K562 (cell line): ENCODE results near the gene SLC38A2. TPM values are rescaled to one million over a fixed set of nuclear protein-coding genes. Genes with fewer than 3 reads are reported as not detected.

ENCODE experiments used
- ATF1 ChIP-seq, 2 experiments: fragments of 450-650 bp in 1 of 2; IDR thresholded peaks; 2 replicates each; pipeline ENCODE4 v1.6.1; 2016; ENCODE audit warnings: missing compliant biosample characterization in 1 of 2, missing genetic modification characterization in 1 of 2
- CTBP1 ChIP-seq: fragments of 450-650 bp; IDR thresholded peaks from 2 replicates; pipeline ENCODE4 v1.6.1; 2016; ENCODE audit warnings: borderline replicate concordance
- MCM3 ChIP-seq: fragments of 450-650 bp; IDR thresholded peaks from 2 replicates; pipeline ENCODE4 v1.6.1; 2016
- NR2C1 ChIP-seq, 2 experiments: fragments of 450-650 bp; IDR thresholded peaks; 2 replicates each; pipeline ENCODE4 v1.6.1; 2017; ENCODE audit warnings: mild to moderate bottlenecking in 2 of 2, antibody characterized with exemption in 1 of 2, inconsistent platforms in 1 of 2, missing compliant biosample characterization in 1 of 2, missing genetic modification characterization in 1 of 2
- PCBP1 ChIP-seq: fragments of 200-400 bp; formaldehyde crosslinking; IDR thresholded peaks from 2 replicates; pipeline ENCODE4 v1.6.1; 2018; ENCODE audit warnings: mild to moderate bottlenecking, low read depth, low read length; ENCODE audit not compliant: poor library complexity, severe bottlenecking
- RBM22 ChIP-seq: fragments of 200-400 bp; formaldehyde crosslinking; IDR thresholded peaks from 2 replicates; pipeline ENCODE4 v1.6.1; 2018; ENCODE audit warnings: low read length, low read depth; ENCODE audit not compliant: poor library complexity, severe bottlenecking
- ZKSCAN1 ChIP-seq: fragments of 150-350 bp; IDR thresholded peaks from 2 replicates; pipeline ENCODE4 v1.6.1; 2016; ENCODE audit warnings: low read depth, low read length
- polyA plus RNA-seq, 8 experiments: library from polyadenylated mRNA; depleted of rRNA in 4 of 8; stranded (reverse) in 5 of 8; unstranded in 3 of 8; fragments of >200 nt; fragmentation: Nextera tagmentation in 2 of 8; fragmentation: Illumina TruSeq in 1 of 8; extraction: Ambion mirVana in 2 of 8; extraction: Trizol in 1 of 8; gene quantifications; 2 replicates each; pipeline versions ENCODE4 v1.2.1 to v1.2.3, GENCODE V29; 2011 to 2014; ENCODE audit warnings: inconsistent platforms in 1 of 8, missing spikeins in 1 of 8
- total RNA-seq, 7 experiments: library from RNA; depleted of rRNA in 6 of 7; stranded (reverse); fragments of >200 nt in 6 of 7; fragmentation: Illumina TruSeq in 2 of 7; extraction: Trizol in 2 of 7; gene quantifications; 2 replicates each; pipeline versions ENCODE4 v1.2.1 to v1.2.3, GENCODE V29; 2011 to 2021; ENCODE audit warnings: low replicate concordance in 1 of 7
- TF ChIP-seq, protein P1 (sequence below): fragments of 450-650 bp; IDR thresholded peaks from 2 replicates; pipeline ENCODE4 v1.6.1; 2018; ENCODE audit not compliant: partially characterized antibody
- TF ChIP-seq, protein P2 (sequence below): fragments of 250-450 bp; sonication (Bioruptor Pico); IDR thresholded peaks from 2 replicates; pipeline ENCODE4 v1.8.0; 2021; ENCODE audit warnings: moderate library complexity, mild to moderate bottlenecking, inconsistent platforms
- TF ChIP-seq, protein P3 (sequence below): fragments of 250-450 bp; sonication (Bioruptor Pico); IDR thresholded peaks from 2 replicates; pipeline ENCODE4 v1.8.0; 2021; ENCODE audit warnings: moderate library complexity, mild to moderate bottlenecking, inconsistent platforms
- TF ChIP-seq, protein P4 (sequence below): fragments of 450-650 bp; IDR thresholded peaks from 2 replicates; pipeline ENCODE4 v1.6.1; 2014; ENCODE audit warnings: low read depth, mild to moderate bottlenecking, moderate library complexity, borderline replicate concordance
- TF ChIP-seq, protein P5 (sequence below): sonication (generic); formaldehyde crosslinking; IDR thresholded peaks from 2 replicates; pipeline ENCODE4 v1.8.0; 2022; ENCODE audit warnings: mild to moderate bottlenecking, missing genetic modification reagents
- TF ChIP-seq, protein P6 (sequence below): sonication (generic); formaldehyde crosslinking; IDR thresholded peaks from 2 replicates; pipeline ENCODE4 v1.5.0; 2020; ENCODE audit warnings: missing genetic modification reagents

SLC38A2 gene
- total and polyA plus RNA-seq, 9 of the 15 experiments (the other 6 are each of a cell fraction or from before 2014, with no cell fraction given) = 98.7 to 292 (median 143) TPM

DNA sequence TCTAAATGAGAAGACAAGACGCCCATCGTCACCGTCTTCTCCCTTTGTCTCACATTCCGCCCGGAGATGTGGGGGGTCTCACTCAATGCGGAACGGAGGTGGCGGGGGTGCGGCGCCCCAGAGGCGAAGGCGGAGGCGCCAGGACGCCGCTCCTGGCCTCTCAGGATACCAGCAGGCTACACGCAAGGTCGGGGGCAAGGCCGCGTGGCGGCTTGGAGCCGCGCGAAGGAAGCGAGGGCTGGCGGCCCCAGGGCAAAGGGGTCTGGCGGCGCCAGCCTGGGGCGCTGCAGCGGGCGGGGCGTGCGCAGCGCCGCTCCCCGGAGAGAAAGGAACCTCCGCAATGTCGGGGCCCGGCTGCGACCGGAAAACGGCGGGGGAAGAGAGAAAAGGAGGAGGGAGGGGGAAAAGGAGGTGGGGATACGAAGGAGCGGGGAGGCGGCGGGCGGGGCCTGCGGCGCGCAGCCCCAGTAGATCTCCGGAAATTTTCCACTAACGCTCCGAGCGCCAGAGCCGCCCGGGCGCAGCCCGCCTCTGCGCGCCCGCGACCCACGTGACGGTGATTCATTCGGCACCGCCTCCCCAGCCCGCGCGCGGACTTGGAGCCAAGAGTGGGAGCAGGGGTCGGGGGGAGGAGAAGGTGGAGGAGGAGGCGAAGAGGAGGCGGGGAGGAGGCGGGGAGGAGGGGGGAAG lies 10.5 kb upstream of the SLC38A2 start (continued):
- TF ChIP-seq CTBP1 (peak; percentile 81), RBM22 (peak; percentile 9), ZKSCAN1 (peak; percentile 40; the same call in 1 of the 2 replicates), MCM3 (no peak), ATF1 (CRISPR knock-in tag; IDR thresholded peaks at IDR 0.05) (no peak), ATF1 (tag; IDR thresholded peaks at IDR 0.05) (no peak; the same call in 1 of the 2 replicates), NR2C1 (IDR thresholded peaks at IDR 0.05) (no peak), NR2C1 (tag; IDR thresholded peaks at IDR 0.05) (no peak), PCBP1 (peak; percentile 95)
- TF ChIP-seq, protein P1, sequence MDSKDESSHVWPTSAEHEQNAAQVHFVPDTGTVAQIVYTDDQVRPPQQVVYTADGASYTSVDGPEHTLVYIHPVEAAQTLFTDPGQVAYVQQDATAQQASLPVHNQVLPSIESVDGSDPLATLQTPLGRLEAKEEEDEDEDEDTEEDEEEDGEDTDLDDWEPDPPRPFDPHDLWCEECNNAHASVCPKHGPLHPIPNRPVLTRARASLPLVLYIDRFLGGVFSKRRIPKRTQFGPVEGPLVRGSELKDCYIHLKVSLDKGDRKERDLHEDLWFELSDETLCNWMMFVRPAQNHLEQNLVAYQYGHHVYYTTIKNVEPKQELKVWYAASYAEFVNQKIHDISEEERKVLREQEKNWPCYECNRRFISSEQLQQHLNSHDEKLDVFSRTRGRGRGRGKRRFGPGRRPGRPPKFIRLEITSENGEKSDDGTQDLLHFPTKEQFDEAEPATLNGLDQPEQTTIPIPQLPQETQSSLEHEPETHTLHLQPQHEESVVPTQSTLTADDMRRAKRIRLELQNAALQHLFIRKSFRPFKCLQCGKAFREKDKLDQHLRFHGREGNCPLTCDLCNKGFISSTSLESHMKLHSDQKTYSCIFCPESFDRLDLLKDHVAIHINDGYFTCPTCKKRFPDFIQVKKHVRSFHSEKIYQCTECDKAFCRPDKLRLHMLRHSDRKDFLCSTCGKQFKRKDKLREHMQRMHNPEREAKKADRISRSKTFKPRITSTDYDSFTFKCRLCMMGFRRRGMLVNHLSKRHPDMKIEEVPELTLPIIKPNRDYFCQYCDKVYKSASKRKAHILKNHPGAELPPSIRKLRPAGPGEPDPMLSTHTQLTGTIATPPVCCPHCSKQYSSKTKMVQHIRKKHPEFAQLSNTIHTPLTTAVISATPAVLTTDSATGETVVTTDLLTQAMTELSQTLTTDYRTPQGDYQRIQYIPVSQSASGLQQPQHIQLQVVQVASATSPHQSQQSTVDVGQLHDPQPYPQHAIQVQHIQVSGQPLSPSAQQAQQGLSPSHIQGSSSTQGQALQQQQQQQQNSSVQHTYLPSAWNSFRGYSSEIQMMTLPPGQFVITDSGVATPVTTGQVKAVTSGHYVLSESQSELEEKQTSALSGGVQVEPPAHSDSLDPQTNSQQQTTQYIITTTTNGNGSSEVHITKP = no peak
- TF ChIP-seq, protein P2, sequence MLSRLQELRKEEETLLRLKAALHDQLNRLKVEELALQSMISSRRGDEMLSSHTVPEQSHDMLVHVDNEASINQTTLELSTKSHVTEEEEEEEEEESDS (CRISPR knock-in tag) = no peak
- TF ChIP-seq, protein P3, sequence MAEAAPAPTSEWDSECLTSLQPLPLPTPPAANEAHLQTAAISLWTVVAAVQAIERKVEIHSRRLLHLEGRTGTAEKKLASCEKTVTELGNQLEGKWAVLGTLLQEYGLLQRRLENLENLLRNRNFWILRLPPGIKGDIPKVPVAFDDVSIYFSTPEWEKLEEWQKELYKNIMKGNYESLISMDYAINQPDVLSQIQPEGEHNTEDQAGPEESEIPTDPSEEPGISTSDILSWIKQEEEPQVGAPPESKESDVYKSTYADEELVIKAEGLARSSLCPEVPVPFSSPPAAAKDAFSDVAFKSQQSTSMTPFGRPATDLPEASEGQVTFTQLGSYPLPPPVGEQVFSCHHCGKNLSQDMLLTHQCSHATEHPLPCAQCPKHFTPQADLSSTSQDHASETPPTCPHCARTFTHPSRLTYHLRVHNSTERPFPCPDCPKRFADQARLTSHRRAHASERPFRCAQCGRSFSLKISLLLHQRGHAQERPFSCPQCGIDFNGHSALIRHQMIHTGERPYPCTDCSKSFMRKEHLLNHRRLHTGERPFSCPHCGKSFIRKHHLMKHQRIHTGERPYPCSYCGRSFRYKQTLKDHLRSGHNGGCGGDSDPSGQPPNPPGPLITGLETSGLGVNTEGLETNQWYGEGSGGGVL = no peak
- TF ChIP-seq, protein P4, sequence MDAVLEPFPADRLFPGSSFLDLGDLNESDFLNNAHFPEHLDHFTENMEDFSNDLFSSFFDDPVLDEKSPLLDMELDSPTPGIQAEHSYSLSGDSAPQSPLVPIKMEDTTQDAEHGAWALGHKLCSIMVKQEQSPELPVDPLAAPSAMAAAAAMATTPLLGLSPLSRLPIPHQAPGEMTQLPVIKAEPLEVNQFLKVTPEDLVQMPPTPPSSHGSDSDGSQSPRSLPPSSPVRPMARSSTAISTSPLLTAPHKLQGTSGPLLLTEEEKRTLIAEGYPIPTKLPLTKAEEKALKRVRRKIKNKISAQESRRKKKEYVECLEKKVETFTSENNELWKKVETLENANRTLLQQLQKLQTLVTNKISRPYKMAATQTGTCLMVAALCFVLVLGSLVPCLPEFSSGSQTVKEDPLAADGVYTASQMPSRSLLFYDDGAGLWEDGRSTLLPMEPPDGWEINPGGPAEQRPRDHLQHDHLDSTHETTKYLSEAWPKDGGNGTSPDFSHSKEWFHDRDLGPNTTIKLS = peak; percentile 53
- TF ChIP-seq, protein P5, sequence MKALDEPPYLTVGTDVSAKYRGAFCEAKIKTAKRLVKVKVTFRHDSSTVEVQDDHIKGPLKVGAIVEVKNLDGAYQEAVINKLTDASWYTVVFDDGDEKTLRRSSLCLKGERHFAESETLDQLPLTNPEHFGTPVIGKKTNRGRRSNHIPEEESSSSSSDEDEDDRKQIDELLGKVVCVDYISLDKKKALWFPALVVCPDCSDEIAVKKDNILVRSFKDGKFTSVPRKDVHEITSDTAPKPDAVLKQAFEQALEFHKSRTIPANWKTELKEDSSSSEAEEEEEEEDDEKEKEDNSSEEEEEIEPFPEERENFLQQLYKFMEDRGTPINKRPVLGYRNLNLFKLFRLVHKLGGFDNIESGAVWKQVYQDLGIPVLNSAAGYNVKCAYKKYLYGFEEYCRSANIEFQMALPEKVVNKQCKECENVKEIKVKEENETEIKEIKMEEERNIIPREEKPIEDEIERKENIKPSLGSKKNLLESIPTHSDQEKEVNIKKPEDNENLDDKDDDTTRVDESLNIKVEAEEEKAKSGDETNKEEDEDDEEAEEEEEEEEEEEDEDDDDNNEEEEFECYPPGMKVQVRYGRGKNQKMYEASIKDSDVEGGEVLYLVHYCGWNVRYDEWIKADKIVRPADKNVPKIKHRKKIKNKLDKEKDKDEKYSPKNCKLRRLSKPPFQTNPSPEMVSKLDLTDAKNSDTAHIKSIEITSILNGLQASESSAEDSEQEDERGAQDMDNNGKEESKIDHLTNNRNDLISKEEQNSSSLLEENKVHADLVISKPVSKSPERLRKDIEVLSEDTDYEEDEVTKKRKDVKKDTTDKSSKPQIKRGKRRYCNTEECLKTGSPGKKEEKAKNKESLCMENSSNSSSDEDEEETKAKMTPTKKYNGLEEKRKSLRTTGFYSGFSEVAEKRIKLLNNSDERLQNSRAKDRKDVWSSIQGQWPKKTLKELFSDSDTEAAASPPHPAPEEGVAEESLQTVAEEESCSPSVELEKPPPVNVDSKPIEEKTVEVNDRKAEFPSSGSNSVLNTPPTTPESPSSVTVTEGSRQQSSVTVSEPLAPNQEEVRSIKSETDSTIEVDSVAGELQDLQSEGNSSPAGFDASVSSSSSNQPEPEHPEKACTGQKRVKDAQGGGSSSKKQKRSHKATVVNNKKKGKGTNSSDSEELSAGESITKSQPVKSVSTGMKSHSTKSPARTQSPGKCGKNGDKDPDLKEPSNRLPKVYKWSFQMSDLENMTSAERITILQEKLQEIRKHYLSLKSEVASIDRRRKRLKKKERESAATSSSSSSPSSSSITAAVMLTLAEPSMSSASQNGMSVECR = no peak
- TF ChIP-seq, protein P6, sequence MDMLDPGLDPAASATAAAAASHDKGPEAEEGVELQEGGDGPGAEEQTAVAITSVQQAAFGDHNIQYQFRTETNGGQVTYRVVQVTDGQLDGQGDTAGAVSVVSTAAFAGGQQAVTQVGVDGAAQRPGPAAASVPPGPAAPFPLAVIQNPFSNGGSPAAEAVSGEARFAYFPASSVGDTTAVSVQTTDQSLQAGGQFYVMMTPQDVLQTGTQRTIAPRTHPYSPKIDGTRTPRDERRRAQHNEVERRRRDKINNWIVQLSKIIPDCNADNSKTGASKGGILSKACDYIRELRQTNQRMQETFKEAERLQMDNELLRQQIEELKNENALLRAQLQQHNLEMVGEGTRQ (CRISPR knock-in tag) = peak; percentile 95
